SJSA1 (cell line): ENCODE measurements around the gene ROBO1. TPM values are rescaled to one million over a fixed set of nuclear protein-coding genes. Genes with fewer than 3 reads are reported as not detected.

ENCODE experiments used
- DNase-seq, 2 experiments: peaks; one replicate each; pipeline ENCODE4 v3.0.0-alpha.2; 2015 to 2020; ENCODE audit warnings: low spot score in 2 of 2, low read depth in 1 of 2
- H3K27ac ChIP-seq: fragments of 250-450 bp; sonication (Bioruptor Pico); 2 replicates; pipeline ENCODE4 v1.5.1; 2020; ENCODE audit warnings: mild to moderate bottlenecking, moderate library complexity
- H3K27me3 ChIP-seq: fragments of 250-450 bp; sonication (Bioruptor Pico); replicated peaks from 2 replicates; pipeline ENCODE4 v1.5.1; 2020; ENCODE audit warnings: mild to moderate bottlenecking, moderate library complexity
- H3K36me3 ChIP-seq: fragments of 250-450 bp; sonication (Bioruptor Pico); 2 replicates; pipeline ENCODE4 v1.5.1; 2020; ENCODE audit warnings: mild to moderate bottlenecking
- H3K4me1 ChIP-seq: fragments of 250-450 bp; sonication (Bioruptor Pico); replicated peaks from 2 replicates; pipeline ENCODE4 v1.6.1; 2021; ENCODE audit warnings: mild to moderate bottlenecking
- H3K4me3 ChIP-seq: fragments of 250-450 bp; sonication (Bioruptor Pico); 2 replicates; pipeline ENCODE4 v1.5.1; 2020; ENCODE audit warnings: mild to moderate bottlenecking
- H3K9me3 ChIP-seq: fragments of 250-450 bp; sonication (Bioruptor Pico); replicated peaks from 2 replicates; pipeline ENCODE4 v1.5.1; 2020; ENCODE audit warnings: mild to moderate bottlenecking
- total RNA-seq: library from RNA; depleted of rRNA; stranded (reverse); fragments of >200 nt; shearing (Covaris generic); gene quantifications from 2 replicates; pipeline ENCODE4 v1.2.3, GENCODE V29; 2014

Gene ROBO1
- total RNA-seq, 1 experiment from 2014 or later = 38.9 TPM

GRCh38 chr3:79257791-79258190, 510.0 kb downstream of the ROBO1 start:
- H3K36me3 ChIP-seq = no peaks in the 10 kb centered on the region
- no peak overlapping the region for H3K4me3 ChIP-seq
- no peak overlapping the region for H3K27ac ChIP-seq
- H3K27me3 ChIP-seq = no peaks in the 10 kb centered on the region
- DNase-seq = no peak
- no peaks in the 10 kb centered on the region for H3K9me3 ChIP-seq
- no peaks in the 10 kb centered on the region for H3K4me1 ChIP-seq

DNA sequence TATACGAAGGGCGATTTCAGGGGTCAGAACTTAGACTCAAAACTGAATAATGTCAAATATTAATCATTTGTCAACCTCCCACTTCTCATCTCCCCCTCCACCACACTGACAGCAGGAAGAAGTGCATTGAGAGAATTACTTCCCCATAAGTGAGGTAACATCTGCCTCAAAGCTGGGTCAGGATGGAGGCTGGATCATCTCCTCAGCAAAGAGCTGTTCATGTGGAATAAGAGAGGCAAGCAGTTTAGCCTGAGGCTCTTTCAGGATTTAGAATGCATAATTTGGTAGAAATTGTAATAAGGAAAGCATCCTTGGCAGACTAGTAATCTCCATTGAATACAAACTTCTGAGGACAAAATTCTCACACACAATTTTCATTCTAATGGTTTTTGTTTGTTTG, 512.1 kb downstream of the ROBO1 start:
- no peaks in the 10 kb centered on the region for H3K4me1 ChIP-seq
- H3K27ac ChIP-seq = no peak overlapping the region
- no peak overlapping the region for H3K4me3 ChIP-seq
- H3K9me3 ChIP-seq = no peaks in the 10 kb centered on the region
- no peaks in the 10 kb centered on the region for H3K36me3 ChIP-seq
- DNase-seq = no peak
- no peaks in the 10 kb centered on the region for H3K27me3 ChIP-seq

DNA sequence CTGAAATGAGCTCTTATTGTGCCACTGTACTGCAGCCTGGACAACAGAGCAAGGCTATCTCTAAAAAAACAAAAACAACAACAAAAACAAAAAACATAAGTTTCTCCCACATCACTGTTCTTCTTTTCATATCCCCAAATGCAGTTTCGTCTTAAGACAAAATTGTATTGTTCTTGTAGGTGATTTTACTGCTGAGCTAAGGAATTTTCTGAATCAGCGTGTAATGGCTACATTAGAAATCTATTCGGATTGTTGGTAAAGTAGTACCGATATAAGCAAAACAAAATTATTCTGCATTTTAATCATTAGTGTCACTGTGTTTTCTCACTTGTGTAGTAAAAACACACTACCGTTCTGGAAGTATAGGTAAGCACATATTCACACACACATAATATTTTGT, 512.5 kb downstream of the ROBO1 start:
- H3K4me1 ChIP-seq = no peaks in the 10 kb centered on the region
- no peak overlapping the region for H3K27ac ChIP-seq
- H3K27me3 ChIP-seq = no peaks in the 10 kb centered on the region
- no peak overlapping the region for H3K4me3 ChIP-seq
- DNase-seq = no peak
- no peaks in the 10 kb centered on the region for H3K36me3 ChIP-seq
- no peaks in the 10 kb centered on the region for H3K9me3 ChIP-seq

- Histone ChIP-seq H3K9me3 (no peaks in the 10 kb centered on the region), H3K27ac (no peak overlapping the region), H3K4me1 (peaks cover 13% of the 10 kb centered on the region), H3K36me3 (no peaks in the 10 kb centered on the region), H3K4me3 (no peak overlapping the region), H3K27me3 (no peaks in the 10 kb centered on the region)
- no peak for DNase-seq
Observed at GRCh38 chr3:79253704-79254103, 514.1 kb downstream of the ROBO1 start.

DNA sequence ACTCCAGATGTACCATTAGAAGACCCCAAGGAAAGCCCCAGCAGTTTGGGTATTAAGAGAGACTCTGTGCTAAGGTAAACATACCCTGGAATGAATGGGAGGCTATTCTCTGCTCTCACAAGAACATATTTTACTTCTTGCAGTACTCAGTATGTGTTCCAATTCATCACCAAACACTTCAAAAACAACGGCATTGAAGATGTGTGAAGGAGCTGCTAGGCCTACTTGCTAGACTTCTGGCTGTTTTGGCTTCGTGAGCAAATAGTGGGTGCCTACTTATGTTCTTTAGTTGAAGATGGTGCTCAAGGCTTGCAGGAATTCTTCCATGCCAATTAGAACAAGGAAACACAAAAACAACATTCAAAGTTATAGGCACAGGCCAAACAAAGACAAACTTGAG, 514.5 kb downstream of the ROBO1 start:
- no peaks in the 10 kb centered on the region for H3K27me3 ChIP-seq
- no peaks in the 10 kb centered on the region for H3K36me3 ChIP-seq
- H3K4me3 ChIP-seq = no peak overlapping the region
- DNase-seq = no peak
- no peak overlapping the region for H3K27ac ChIP-seq
- H3K4me1 ChIP-seq = peaks cover 18% of the 10 kb centered on the region
- no peaks in the 10 kb centered on the region for H3K9me3 ChIP-seq

DNA sequence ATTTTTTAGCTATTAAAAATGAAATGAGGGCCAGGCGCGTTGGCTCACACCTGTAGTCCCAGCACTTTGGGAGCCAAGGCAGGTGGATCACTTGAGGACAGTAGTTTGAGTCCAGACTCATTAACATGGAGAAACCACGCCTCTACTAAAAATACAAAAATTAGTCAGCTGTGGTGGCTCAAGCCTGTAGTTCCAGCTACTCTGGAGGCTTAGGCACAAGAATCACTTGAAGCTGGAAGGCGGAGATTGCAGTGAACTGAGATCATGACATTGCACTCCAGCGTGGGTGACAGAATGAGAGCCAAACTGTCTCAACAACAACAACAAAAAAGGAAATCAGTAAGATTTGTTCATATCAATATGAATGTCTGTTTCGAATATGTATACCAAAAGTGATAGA, 517.1 kb downstream of the ROBO1 start:
- H3K4me1 ChIP-seq = peaks cover 36% of the 10 kb centered on the region
- H3K9me3 ChIP-seq = no peaks in the 10 kb centered on the region
- H3K4me3 ChIP-seq = no peak overlapping the region
- H3K36me3 ChIP-seq = no peaks in the 10 kb centered on the region
- H3K27me3 ChIP-seq = no peaks in the 10 kb centered on the region
- no peak for DNase-seq
- H3K27ac ChIP-seq = no peak overlapping the region

- Histone ChIP-seq H3K36me3 (no peaks in the 10 kb centered on the region), H3K4me1 (peaks cover 36% of the 10 kb centered on the region), H3K27me3 (no peaks in the 10 kb centered on the region), H3K4me3 (no peak overlapping the region), H3K9me3 (no peaks in the 10 kb centered on the region), H3K27ac (peak overlapping the region; percentile 50)
- DNase-seq = peak in 1 of 2 experiments; percentile 49
Observed at GRCh38 chr3:79249701-79250100, 518.1 kb downstream of the ROBO1 start.

- Histone ChIP-seq H3K36me3 (no peaks in the 10 kb centered on the region), H3K27me3 (no peaks in the 10 kb centered on the region), H3K4me1 (peaks cover 36% of the 10 kb centered on the region), H3K9me3 (no peaks in the 10 kb centered on the region), H3K27ac (peak overlapping the region; percentile 79), H3K4me3 (no peak overlapping the region)
- DNase-seq = peak; percentile 53 to 73
Observed at GRCh38 chr3:79247725-79248043, 520.1 kb downstream of the ROBO1 start.

- no peak for DNase-seq
- Histone ChIP-seq H3K9me3 (no peaks in the 10 kb centered on the region), H3K27me3 (no peaks in the 10 kb centered on the region), H3K4me3 (no peak overlapping the region), H3K36me3 (no peaks in the 10 kb centered on the region), H3K4me1 (peaks cover 36% of the 10 kb centered on the region), H3K27ac (peak overlapping the region; percentile 79)
Observed at GRCh38 chr3:79246875-79247724, 520.7 kb downstream of the ROBO1 start.

GRCh38 chr3:79245284-79246138, 522.3 kb downstream of the ROBO1 start:
- Histone ChIP-seq H3K27me3 (no peaks in the 10 kb centered on the region), H3K27ac (no peak overlapping the region), H3K4me3 (no peak overlapping the region), H3K4me1 (peaks cover 36% of the 10 kb centered on the region), H3K9me3 (no peaks in the 10 kb centered on the region), H3K36me3 (no peaks in the 10 kb centered on the region)
- DNase-seq = no peak

DNA sequence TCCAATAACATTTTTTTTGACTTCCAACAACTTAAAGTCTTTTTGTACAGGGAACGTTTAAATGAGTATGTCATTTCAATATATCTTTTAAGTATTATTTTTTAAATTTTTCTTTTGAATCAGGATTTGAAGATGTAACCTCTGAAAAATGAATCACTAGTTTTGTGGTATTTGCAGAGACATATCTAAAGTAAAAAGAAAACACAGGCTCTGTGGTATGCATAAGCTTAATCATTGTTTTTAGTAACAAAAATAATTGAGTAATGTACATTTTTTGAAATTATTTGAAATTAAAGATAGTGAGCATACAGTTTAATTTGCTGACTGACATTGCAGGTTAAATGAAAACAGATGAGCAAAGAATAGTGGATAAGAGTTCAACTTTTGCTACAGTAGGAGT, 531.3 kb downstream of the ROBO1 start:
- Histone ChIP-seq H3K4me1 (peaks cover 9% of the 10 kb centered on the region), H3K4me3 (no peak overlapping the region), H3K9me3 (no peaks in the 10 kb centered on the region), H3K27ac (no peak overlapping the region), H3K36me3 (no peaks in the 10 kb centered on the region), H3K27me3 (no peaks in the 10 kb centered on the region)
- no peak for DNase-seq

DNA sequence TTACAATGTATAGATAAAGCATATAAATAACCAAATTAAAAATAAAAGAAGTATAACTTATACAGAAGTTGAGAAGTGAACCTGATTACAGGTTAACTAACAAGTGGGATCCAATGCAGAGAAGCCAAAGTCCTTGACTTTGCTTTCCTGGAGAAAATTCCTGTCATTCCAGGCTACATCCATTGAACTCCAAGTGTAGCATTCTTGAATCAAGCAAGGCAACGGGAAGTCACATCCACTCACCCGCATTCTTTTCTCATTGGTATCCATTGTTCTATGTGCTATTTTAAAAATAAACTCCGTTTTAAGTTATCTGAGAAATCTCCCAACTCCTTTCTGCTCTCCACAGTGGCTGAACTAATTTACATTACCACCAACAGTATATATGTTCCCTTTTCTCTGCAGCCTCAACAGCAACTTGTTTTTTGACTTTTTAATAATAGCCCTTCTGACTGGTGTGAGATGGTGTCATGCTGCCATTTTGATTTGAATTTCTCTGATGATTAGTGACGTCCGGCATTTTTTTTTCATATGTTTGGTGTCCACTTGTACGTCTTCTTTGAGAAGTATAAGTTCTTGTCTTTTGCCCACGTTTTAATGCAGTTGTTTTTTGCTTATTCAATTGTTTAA, 534.3 kb downstream of the ROBO1 start:
- no peak overlapping the region for H3K4me3 ChIP-seq
- peak; percentile 36 to 38 for DNase-seq
- no peaks in the 10 kb centered on the region for H3K9me3 ChIP-seq
- no peaks in the 10 kb centered on the region for H3K36me3 ChIP-seq
- no peaks in the 10 kb centered on the region for H3K27me3 ChIP-seq
- H3K27ac ChIP-seq = no peak overlapping the region
- H3K4me1 ChIP-seq = peaks cover 9% of the 10 kb centered on the region

DNA sequence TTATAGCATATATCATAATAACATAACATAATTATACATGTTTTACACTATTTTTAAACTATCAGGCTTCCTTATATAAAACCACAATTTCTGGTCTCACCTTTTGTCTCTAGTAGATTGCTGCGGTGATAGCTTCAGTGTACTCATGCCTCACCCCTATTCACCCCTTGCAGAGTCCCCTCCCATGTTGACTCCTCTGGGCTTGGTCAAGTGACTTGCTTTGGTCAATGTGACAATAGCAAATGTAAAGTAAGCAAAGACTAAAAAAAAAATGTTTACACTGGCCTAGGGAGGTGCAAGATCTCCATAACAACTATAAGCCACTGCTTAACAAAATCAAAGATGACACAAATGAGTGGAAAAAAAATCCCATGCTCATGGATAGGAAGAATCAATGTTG, 537.5 kb downstream of the ROBO1 start:
- DNase-seq = no peak
- Histone ChIP-seq H3K9me3 (no peaks in the 10 kb centered on the region), H3K4me1 (peaks cover 9% of the 10 kb centered on the region), H3K36me3 (no peaks in the 10 kb centered on the region), H3K27me3 (no peaks in the 10 kb centered on the region), H3K4me3 (no peak overlapping the region), H3K27ac (no peak overlapping the region)

- Histone ChIP-seq H3K9me3 (no peaks in the 10 kb centered on the region), H3K4me1 (no peaks in the 10 kb centered on the region), H3K36me3 (no peaks in the 10 kb centered on the region), H3K27ac (no peak overlapping the region), H3K4me3 (no peak overlapping the region), H3K27me3 (no peaks in the 10 kb centered on the region)
- no peak for DNase-seq
Observed at GRCh38 chr3:79217096-79217495, 550.7 kb downstream of the ROBO1 start.
